GM12864 (cell line): Measurements from ENCODE around the gene ZNFX1.

Experiments used
- DNase-seq: peaks from one replicate; pipeline ENCODE4 v3.0.0-alpha.2; 2011; ENCODE audit warnings: low read depth
- H3K4me3 ChIP-seq: 2 replicates; pipeline ENCODE4 v1.5.1; 2011; ENCODE audit warnings: mild to moderate bottlenecking, low read depth, low read length, control low read depth
- CTCF ChIP-seq: IDR thresholded peaks from 2 replicates; pipeline ENCODE4 v1.5.1; 2011; ENCODE audit warnings: low read depth, mild to moderate bottlenecking, moderate library complexity, low read length, control low read depth, inconsistent platforms; ENCODE audit errors: missing control alignments

The ZNFX1 gene

GRCh38 chr20:49286689-49287551, 9.1 kb upstream of the ZNFX1 start:
- TF ChIP-seq CTCF: no peak
- H3K4me3 ChIP-seq: no peak overlapping the region
- no peak for DNase-seq

- no peak for DNase-seq
- TF ChIP-seq CTCF: no peak
- peak overlapping the region; percentile 11; the same call in 1 of the 2 replicates for H3K4me3 ChIP-seq
Observed at GRCh38 chr20:49285813-49286494, 8.1 kb upstream of the ZNFX1 start.

GRCh38 chr20:49285233-49285668, 7.4 kb upstream of the ZNFX1 start:
- no peak for TF ChIP-seq CTCF
- peak overlapping the region; percentile 13; the same call in 1 of the 2 replicates for H3K4me3 ChIP-seq
- DNase-seq: no peak

GRCh38 chr20:49284818-49285217, 7.0 kb upstream of the ZNFX1 start:
- no peak for DNase-seq
- H3K4me3 ChIP-seq: peak overlapping the region; percentile 13; the same call in 1 of the 2 replicates
- TF ChIP-seq CTCF: no peak

- H3K4me3 ChIP-seq: peak overlapping the region; percentile 87
- DNase-seq: no peak
- no peak for TF ChIP-seq CTCF
Observed at GRCh38 chr20:49283703-49284625, 6.1 kb upstream of the ZNFX1 start.

GRCh38 chr20:49283176-49283702, 5.4 kb upstream of the ZNFX1 start:
- H3K4me3 ChIP-seq: peak overlapping the region; percentile 87
- DNase-seq: no peak
- no peak for TF ChIP-seq CTCF
